GM10847 (cell line): ENCODE results near the gene DMKN.

Source experiments
- POLR2A ChIP-seq: IDR thresholded peaks from 2 replicates; pipeline ENCODE4 v1.6.1; 2011; ENCODE audit not compliant: insufficient read length; ENCODE audit errors: extremely low read depth

DMKN gene

DNA sequence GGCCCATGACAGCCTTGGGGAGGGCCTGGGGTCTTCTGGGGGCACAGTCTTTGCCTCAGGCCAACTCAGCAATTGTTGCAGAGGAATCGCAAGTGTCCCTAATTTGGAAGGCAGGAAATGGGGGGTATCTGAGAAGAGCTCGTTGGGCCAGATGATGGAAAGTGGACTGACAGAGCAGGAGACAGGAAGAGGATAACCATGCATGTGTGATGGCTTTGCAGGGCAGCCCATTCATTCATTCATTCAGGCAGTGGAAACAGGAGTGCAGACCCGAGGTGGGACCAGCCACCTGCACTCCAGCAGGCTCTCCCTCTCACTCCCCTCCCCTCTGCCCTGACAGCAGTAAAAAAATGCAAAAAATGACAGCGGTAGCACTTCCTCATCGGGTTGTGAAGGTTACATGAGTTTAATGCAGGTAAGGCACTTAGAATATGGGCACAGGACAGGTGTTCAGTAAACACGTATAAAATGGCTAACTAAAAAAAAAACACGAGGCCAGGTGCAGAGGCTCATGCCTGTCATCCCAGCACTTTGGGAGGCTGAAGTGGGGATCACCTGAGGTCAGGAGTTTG is 27.0 kb upstream of the DMKN start:
- TF ChIP-seq POLR2A, result no peak

GRCh38 chr19:35539850-35540249 is 26.4 kb upstream of the DMKN start:
- no peak for TF ChIP-seq POLR2A

GRCh38 chr19:35539314-35539713 is 25.9 kb upstream of the DMKN start:
- no peak for TF ChIP-seq POLR2A

GRCh38 chr19:35534803-35535480 is 21.5 kb upstream of the DMKN start:
- TF ChIP-seq POLR2A, result no peak

DNA sequence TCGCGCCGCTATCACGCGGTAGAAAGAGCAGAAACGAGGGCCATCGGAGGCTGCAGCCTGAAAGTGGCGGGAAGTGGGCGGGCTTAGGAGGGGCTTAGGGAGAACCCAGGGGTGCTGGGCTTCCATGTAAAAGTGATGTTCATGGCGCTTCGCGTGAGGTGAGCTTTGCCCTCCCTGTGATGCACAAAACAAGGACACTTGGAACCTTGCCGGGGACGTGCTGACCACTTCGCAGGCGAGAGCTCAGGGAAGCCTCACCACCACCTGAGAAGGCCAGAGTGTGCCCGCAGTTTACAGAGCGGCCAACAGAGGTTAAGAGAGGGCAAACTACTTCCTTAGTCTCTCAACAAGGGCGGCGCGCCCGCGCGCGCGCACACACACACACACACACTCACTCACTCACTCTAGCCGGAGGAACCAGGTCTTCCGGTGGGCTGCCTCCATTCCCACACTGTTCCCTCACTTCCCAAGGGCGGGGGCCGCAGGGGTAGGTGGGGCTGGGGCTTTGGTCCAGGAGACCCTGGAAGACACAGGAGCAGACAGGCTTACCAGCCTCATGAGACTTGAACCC is 20.5 kb upstream of the DMKN start:
- TF ChIP-seq POLR2A, result no peak

DNA sequence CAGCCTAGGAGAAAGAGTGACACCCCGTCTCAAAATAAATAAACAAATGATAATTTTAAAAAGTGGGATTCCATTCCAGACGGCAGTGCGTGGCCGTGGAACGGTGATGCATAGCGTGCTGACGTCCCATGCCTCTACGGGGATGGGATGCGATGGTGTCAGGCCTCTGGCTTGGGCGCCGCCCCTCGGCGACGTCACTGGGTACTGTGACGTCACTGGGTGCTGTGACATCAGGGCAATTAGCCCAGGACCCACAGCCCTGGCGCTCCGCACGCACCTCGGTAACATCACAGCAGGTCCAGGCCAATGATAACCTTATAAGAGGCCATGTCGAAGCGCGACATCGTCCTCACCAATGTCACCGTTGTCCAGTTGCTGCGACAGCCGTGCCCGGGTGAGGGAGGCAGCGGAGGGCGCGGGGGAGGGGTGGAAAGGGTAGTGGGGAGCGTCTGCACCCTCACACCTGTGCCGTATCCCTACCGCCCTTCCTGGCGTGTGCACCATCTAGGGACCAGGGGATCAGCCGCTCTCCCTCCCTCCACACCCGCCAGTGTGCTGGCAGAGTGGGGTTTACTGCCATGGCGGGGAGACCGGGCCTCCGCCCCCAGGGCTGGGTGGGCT is 19.9 kb upstream of the DMKN start, which contains the start of gene GAPDHS:
GAPDHS (plus strand) TSS at position 256 of the 621 bp plus-strand sequence; CDS start at position 328, 72 bp downstream.
- no peak for TF ChIP-seq POLR2A

GRCh38 chr19:35531291-35531690 is 17.8 kb upstream of the DMKN start:
- TF ChIP-seq POLR2A, result no peak

DNA sequence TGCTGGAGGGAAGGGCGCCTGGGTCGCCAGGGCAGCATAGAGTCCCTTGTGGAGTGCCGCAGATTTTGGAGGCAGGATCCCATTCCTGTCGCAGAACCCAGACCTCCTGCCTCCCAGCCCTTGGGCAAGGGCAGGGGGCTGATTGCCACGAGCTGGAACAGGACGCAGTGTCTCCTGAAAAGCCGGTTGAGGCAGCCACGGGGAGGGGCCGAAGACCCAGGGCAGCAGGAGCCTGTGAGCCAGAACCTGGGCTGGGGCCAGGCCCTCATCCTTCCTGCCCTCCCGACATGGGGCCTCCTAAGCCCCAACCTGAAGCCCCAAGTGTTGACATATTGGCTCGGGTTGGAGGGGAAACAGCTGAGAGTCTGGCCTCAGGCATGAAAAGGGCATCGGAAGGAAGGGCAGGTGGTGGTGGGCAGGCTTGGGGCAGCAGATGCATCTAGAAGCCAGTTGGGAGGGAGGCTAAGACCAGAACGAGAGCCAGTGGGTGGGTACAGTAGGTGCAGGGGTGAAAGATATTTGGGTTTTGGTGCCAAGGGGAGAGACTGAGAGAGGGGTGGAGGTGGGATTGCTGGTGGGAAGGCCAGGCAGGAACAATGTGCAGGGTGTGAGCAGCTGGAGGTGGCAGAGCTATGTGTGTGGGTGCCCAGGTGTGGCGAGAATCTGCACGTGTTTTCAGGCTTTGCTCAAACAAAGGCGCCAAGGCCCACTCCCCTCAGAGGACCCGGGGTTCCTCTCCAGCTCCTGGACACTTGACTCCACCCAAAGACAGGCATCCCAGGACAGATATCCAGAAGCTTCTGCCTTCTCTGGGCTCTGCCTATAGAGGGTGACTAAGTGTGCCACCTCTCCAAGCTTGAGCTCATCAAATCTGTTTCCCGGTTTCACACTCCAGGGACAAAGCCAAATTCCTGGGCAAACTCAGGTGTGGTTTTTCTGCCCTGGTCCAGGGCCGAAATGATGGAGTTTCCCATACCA is 16.1 kb upstream of the DMKN start:
- no peak for TF ChIP-seq POLR2A

DNA sequence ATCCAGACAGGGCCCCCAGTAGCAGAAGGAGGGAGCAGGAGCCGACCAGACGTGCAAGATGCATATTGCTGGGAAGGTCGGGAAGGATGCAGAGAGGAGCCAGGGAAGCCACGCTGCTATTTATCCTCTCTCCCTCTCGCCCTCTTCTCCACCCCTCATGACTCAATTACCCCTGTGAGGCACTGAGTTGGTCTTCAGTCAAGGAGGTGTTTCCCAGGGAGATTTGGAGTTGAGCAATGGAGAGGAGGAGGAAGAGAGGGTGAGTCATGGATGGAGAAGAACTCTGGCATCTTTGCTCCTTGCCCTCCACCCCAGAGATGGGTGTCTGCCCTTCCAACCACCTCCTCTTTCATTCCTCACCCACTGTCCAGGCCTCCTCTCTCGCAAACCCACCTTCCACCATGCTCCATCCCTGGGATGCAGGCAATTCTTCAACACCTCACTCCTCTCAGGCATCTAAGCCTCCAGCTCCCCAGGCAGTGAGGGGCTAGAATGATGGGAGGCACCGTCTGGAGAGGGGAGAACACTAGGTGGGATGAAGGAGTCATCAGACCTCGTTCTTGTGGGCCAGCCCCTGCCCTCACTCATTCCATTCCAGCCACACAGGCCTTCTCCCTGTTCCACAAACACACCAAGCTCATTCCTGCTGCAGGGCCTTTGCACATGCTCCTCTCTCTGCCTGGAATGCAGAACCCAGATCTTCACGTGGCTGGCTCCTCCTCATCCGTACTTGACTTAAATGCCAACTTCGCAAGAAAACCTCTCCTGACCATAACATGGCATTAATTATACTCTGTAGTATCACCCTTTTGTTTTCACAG is 15.0 kb upstream of the DMKN start, which contains the start of gene SBSN:
SBSN (minus strand) TSS at position 94 of the 821 bp plus-strand sequence; CDS start at position 64, 30 bp downstream.
- no peak for TF ChIP-seq POLR2A

DNA sequence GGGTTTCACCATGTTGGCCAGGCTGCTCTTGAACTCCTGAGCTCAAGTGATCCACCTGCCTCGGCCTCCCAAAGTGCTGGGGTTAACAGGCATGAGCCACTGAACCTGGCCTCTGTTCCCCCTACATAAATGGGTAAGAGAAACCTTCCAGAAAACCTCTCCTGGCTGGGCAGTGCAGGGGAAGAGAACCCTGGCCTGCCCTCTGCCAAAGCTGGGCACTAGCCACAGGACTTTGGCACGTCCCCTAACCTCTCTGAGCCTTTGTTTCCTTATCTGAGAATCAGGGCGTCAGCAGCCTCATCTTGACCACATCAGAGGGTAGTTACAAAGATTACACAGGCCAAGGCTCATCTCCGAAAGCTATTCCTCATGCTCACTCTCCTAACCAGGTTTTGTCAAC is 12.4 kb upstream of the DMKN start:
- no peak for TF ChIP-seq POLR2A

- no peak for TF ChIP-seq POLR2A
Measured at GRCh38 chr19:35524181-35524837, 10.9 kb upstream of the DMKN start.

DNA sequence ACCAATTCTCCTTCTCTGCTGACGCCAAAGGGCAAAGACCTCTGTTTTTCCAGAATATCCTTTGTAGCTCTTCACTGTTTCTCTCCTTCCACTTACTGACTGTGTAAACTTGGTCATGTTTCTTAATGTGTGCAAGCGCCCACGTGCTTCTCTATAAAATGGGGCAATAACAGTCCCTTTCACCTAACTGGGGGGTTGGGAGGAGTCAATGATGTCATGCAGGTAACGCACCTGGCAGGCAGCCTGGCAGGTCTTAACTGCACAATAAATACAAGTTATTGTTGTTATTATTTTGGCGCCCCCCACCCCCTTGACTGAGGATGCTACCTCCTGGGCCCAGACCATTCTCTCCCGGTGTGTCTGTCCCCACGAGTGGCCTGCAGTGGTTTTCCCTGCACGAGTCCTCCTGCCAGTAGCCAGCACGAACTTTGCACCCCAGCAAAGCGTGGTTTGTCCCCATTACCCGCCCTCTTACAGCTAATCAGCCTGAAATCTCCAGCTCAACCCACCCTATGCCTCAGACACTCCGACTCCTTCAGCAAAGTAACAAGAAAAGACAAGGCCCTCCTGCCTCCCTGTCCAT is 9.4 kb upstream of the DMKN start:
- no peak for TF ChIP-seq POLR2A

DNA sequence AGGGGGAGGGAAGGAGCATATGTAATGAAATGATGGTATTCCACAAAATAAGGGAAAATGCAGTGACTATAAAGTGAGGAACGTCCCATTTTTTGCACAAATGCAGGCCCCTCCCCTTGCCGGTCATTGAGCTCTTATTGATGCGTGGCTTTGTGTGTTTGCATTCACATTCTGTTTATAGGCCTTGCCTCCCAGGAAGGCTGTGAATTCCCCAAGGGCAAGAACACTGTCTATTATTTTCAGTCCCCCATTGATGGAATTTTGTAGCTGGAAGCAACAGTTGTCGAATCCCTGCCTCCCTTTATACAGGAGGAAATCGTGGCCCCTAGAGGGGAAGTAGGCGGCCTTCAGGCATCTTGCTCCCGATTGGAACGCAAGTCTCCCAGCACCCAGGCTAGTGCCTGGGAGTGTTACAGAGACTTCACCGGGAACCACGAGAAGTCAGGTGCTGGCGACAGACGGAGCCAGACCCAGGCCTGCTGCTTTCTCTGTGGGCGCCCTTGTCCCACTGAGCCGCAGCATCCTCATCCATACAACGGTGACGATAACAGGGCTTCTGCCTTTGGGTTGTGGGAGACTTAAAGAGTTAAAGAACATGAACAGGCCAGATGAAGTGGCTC is 7.8 kb upstream of the DMKN start:
- TF ChIP-seq POLR2A, result no peak
